Measurements from ENCODE around the gene SKAP2. TPM values are rescaled to one million over a fixed set of nuclear protein-coding genes. Genes with fewer than 3 reads are reported as not detected.

The SKAP2 gene
- total and polyA plus RNA-seq, 2 donors (not counting 1 experiment from before 2014, with no cell fraction given), result 17.5 to 25.9 TPM

GRCh38 chr7:26857170-26857505 lies 7.3 kb downstream of the SKAP2 start:
- H3K4me1 ChIP-seq (ENCODE audit: control insufficient read depth, extremely low read depth, insufficient read depth, low read length), result peaks cover 8% of the 10 kb centered on the region
- H4K20me1 ChIP-seq (ENCODE audit: control insufficient read depth, extremely low read depth, insufficient read depth, low read length), result no peaks in the 10 kb centered on the region
- peak overlapping the region; percentile 87 for H3K4me2 ChIP-seq (ENCODE audit: extremely low read depth, insufficient read depth, low read length)
- no peaks in the 10 kb centered on the region for H3K9me3 ChIP-seq (ENCODE audit: control insufficient read depth, insufficient read depth, low read depth, low read length)
- no peaks in the 10 kb centered on the region for H3K27me3 ChIP-seq (ENCODE audit: control insufficient read depth, insufficient read depth, low read length)
- peak overlapping the region; percentile 28 to 59 (median 52) for H3K4me3 ChIP-seq (replicated peaks in 1 of 4; ENCODE audit: control extremely low read depth in 1 of 4, insufficient read depth in 1 of 4, low read depth in 3 of 4, low read length in 4 of 4)
- H3K36me3 ChIP-seq (ENCODE audit: control insufficient read depth, insufficient read depth, low read length), result no peaks in the 10 kb centered on the region
- DNase-seq (ENCODE audit: low read depth in 2 of 2), result no peak
- H3K27ac ChIP-seq (ENCODE audit: insufficient read depth, low read length), result peak overlapping the region; percentile 58
- H3K9ac ChIP-seq (ENCODE audit: insufficient read depth, low read length), result peak overlapping the region; percentile 62
- TF ChIP-seq CTCF (conservative IDR thresholded peaks at IDR 0.05 in 1 of 2, IDR thresholded peaks at IDR 0.05 in 1 of 2; ENCODE audit: low read depth in 1 of 2, low read length in 2 of 2), result no peak
- no peak for TF ChIP-seq EZH2 (IDR thresholded peaks at IDR 0.05; ENCODE audit: low read length, missing control alignments)
- no peak overlapping the region for H2AFZ ChIP-seq (ENCODE audit: low read length)
- H3K79me2 ChIP-seq (ENCODE audit: control insufficient read depth, insufficient read depth, low read length), result peaks cover 61% of the 10 kb centered on the region

GRCh38 chr7:26856176-26856985 lies 8.0 kb downstream of the SKAP2 start:
- no peaks in the 10 kb centered on the region for H3K27me3 ChIP-seq (ENCODE audit: control insufficient read depth, insufficient read depth, low read length)
- peak overlapping the region; percentile 87 for H3K4me2 ChIP-seq (ENCODE audit: extremely low read depth, insufficient read depth, low read length)
- H3K9ac ChIP-seq (ENCODE audit: insufficient read depth, low read length), result no peak overlapping the region
- TF ChIP-seq CTCF (conservative IDR thresholded peaks at IDR 0.05 in 1 of 2, IDR thresholded peaks at IDR 0.05 in 1 of 2; ENCODE audit: low read depth in 1 of 2, low read length in 2 of 2) (no peak), EZH2 (IDR thresholded peaks at IDR 0.05; ENCODE audit: low read length, missing control alignments) (no peak)
- H3K4me1 ChIP-seq (ENCODE audit: control insufficient read depth, extremely low read depth, insufficient read depth, low read length), result peaks cover 8% of the 10 kb centered on the region
- H2AFZ ChIP-seq (ENCODE audit: low read length), result no peak overlapping the region
- peak overlapping the region in 3 of 4 experiments; percentile 28 to 59 (median 55) for H3K4me3 ChIP-seq (replicated peaks in 1 of 4; ENCODE audit: control extremely low read depth in 1 of 4, insufficient read depth in 1 of 4, low read depth in 3 of 4, low read length in 4 of 4)
- DNase-seq (ENCODE audit: low read depth in 2 of 2), result peak in 1 of 2 donors; percentile 76
- H3K79me2 ChIP-seq (ENCODE audit: control insufficient read depth, insufficient read depth, low read length), result peaks cover 55% of the 10 kb centered on the region
- H3K9me3 ChIP-seq (ENCODE audit: control insufficient read depth, insufficient read depth, low read depth, low read length), result no peaks in the 10 kb centered on the region
- H3K27ac ChIP-seq (ENCODE audit: insufficient read depth, low read length), result peak overlapping the region; percentile 58
- H3K36me3 ChIP-seq (ENCODE audit: control insufficient read depth, insufficient read depth, low read length), result no peaks in the 10 kb centered on the region
- H4K20me1 ChIP-seq (ENCODE audit: control insufficient read depth, extremely low read depth, insufficient read depth, low read length), result no peaks in the 10 kb centered on the region

- H3K79me2 ChIP-seq (ENCODE audit: control insufficient read depth, insufficient read depth, low read length), result peaks cover 46% of the 10 kb centered on the region
These were observed 9.2 kb downstream of the SKAP2 start for GRCh38 chr7:26854876-26855855.

More at GRCh38 chr7:26854876-26855855, 9.2 kb downstream of the SKAP2 start:
- no peak overlapping the region for H3K9ac ChIP-seq (ENCODE audit: insufficient read depth, low read length)
- DNase-seq (ENCODE audit: low read depth in 2 of 2), result peak in 1 of 2 donors; percentile 29
- no peak overlapping the region for H3K4me3 ChIP-seq (replicated peaks in 1 of 4; ENCODE audit: control extremely low read depth in 1 of 4, insufficient read depth in 1 of 4, low read depth in 3 of 4, low read length in 4 of 4)
- peaks cover 8% of the 10 kb centered on the region for H3K4me1 ChIP-seq (ENCODE audit: control insufficient read depth, extremely low read depth, insufficient read depth, low read length)
- H2AFZ ChIP-seq (ENCODE audit: low read length), result no peak overlapping the region
- no peaks in the 10 kb centered on the region for H3K9me3 ChIP-seq (ENCODE audit: control insufficient read depth, insufficient read depth, low read depth, low read length)
- H4K20me1 ChIP-seq (ENCODE audit: control insufficient read depth, extremely low read depth, insufficient read depth, low read length), result no peaks in the 10 kb centered on the region
- H3K27me3 ChIP-seq (ENCODE audit: control insufficient read depth, insufficient read depth, low read length), result no peaks in the 10 kb centered on the region
- H3K27ac ChIP-seq (ENCODE audit: insufficient read depth, low read length), result peak overlapping the region; percentile 1
- H3K36me3 ChIP-seq (ENCODE audit: control insufficient read depth, insufficient read depth, low read length), result no peaks in the 10 kb centered on the region
- peak overlapping the region; percentile 87 for H3K4me2 ChIP-seq (ENCODE audit: extremely low read depth, insufficient read depth, low read length)
- TF ChIP-seq CTCF (conservative IDR thresholded peaks at IDR 0.05 in 1 of 2, IDR thresholded peaks at IDR 0.05 in 1 of 2; ENCODE audit: low read depth in 1 of 2, low read length in 2 of 2) (no peak), EZH2 (IDR thresholded peaks at IDR 0.05; ENCODE audit: low read length, missing control alignments) (no peak)

Data from fibroblast of lung (primary cell).